MM.1S (cell line): ENCODE data around the gene DPP10.

Source experiments
- DNase-seq: peaks from one replicate; pipeline ENCODE4 v3.0.0-alpha.2; 2015
- H2AFZ ChIP-seq: fragments of 300-600 bp; sonication (generic); 2 replicates; pipeline ENCODE4 v1.6.0; 2016; ENCODE audit warnings: antibody characterized with exemption, low read length
- H3F3A ChIP-seq: fragments of 300-600 bp; sonication (generic); 2 replicates; pipeline ENCODE4 v1.6.1; 2016; ENCODE audit warnings: mild to moderate bottlenecking, antibody characterized with exemption, low read length, moderate library complexity, mixed read lengths; ENCODE audit not compliant: insufficient read depth
- H3K27ac ChIP-seq: fragments of 300-600 bp; sonication (generic); 2 replicates; pipeline ENCODE4 v1.5.1; 2016; ENCODE audit warnings: mild to moderate bottlenecking, low read length
- H3K27me3 ChIP-seq: fragments of 300-600 bp; sonication (generic); replicated peaks from 2 replicates; pipeline ENCODE4 v1.6.0; 2016; ENCODE audit warnings: low read length; ENCODE audit not compliant: insufficient read depth
- H3K36me3 ChIP-seq: fragments of 300-600 bp; sonication (generic); replicated peaks from 2 replicates; pipeline ENCODE4 v1.6.1; 2016; ENCODE audit warnings: mild to moderate bottlenecking, low read length, mixed read lengths; ENCODE audit not compliant: insufficient read depth
- H3K4me1 ChIP-seq: fragments of 300-600 bp; sonication (generic); 2 replicates; pipeline ENCODE4 v1.6.1; 2016; ENCODE audit warnings: low read length, mixed read lengths
- H3K4me2 ChIP-seq: fragments of 300-600 bp; sonication (generic); 2 replicates; pipeline ENCODE4 v1.6.0; 2016; ENCODE audit warnings: low read depth, low read length
- H3K4me3 ChIP-seq: fragments of 300-600 bp; sonication (generic); 2 replicates; pipeline ENCODE4 v1.5.1; 2016; ENCODE audit warnings: low read length, mixed read lengths
- H3K79me2 ChIP-seq: fragments of 300-600 bp; sonication (generic); 2 replicates; pipeline ENCODE4 v1.6.1; 2016; ENCODE audit warnings: mixed run types, low read length, mixed read lengths
- H3K9ac ChIP-seq: fragments of 300-600 bp; sonication (generic); 2 replicates; pipeline ENCODE4 v1.6.1; 2016; ENCODE audit warnings: low read length, mixed read lengths
- H3K9me2 ChIP-seq: fragments of 300-600 bp; sonication (generic); replicated peaks from 2 replicates; pipeline ENCODE4 v1.6.1; 2016; ENCODE audit warnings: mild to moderate bottlenecking, low read length, mixed read lengths; ENCODE audit not compliant: insufficient read depth
- H3K9me3 ChIP-seq: fragments of 300-600 bp; sonication (generic); replicated peaks from 2 replicates; pipeline ENCODE4 v1.6.1; 2016; ENCODE audit warnings: mild to moderate bottlenecking, low read length, mixed read lengths; ENCODE audit not compliant: insufficient read depth
- H4K20me1 ChIP-seq: fragments of 300-600 bp; sonication (generic); 2 replicates; pipeline ENCODE4 v1.6.1; 2016; ENCODE audit warnings: mild to moderate bottlenecking, low read length, moderate library complexity, mixed read lengths; ENCODE audit not compliant: insufficient read depth
- CTCF ChIP-seq: fragments of 300-600 bp; sonication (generic); IDR thresholded peaks from 2 replicates; pipeline ENCODE4 v1.5.1; 2016; ENCODE audit warnings: antibody characterized with exemption, low read length, mixed read lengths
- EZH2 ChIP-seq: fragments of 300-600 bp; sonication (generic); optimal IDR thresholded peaks from 2 replicates; pipeline ENCODE3; 2017; ENCODE audit warnings: low read depth, mild to moderate bottlenecking, antibody characterized with exemption, low read length, mixed read lengths
- EZH2phosphoT487 ChIP-seq: fragments of 300-600 bp; sonication (generic); IDR thresholded peaks from 2 replicates; pipeline ENCODE4 v1.6.1; 2018; ENCODE audit warnings: antibody characterized with exemption, low read length

Gene DPP10

GRCh38 chr2:115543461-115543860, 1101.0 kb downstream of the DPP10 start:
- H3K36me3 ChIP-seq, result no peaks in the 10 kb centered on the region
- no peaks in the 10 kb centered on the region for H3F3A ChIP-seq
- no peak overlapping the region for H3K9ac ChIP-seq
- H4K20me1 ChIP-seq, result no peaks in the 10 kb centered on the region
- H3K4me1 ChIP-seq, result no peaks in the 10 kb centered on the region
- H3K27me3 ChIP-seq, result no peaks in the 10 kb centered on the region
- no peaks in the 10 kb centered on the region for H3K9me2 ChIP-seq
- H2AFZ ChIP-seq, result no peak overlapping the region
- TF ChIP-seq EZH2phosphoT487 (no peak), CTCF (no peak), EZH2 (no peak)
- H3K9me3 ChIP-seq, result no peaks in the 10 kb centered on the region
- no peak overlapping the region for H3K4me3 ChIP-seq
- no peak for DNase-seq
- H3K4me2 ChIP-seq, result no peak overlapping the region
- no peak overlapping the region for H3K27ac ChIP-seq
- no peaks in the 10 kb centered on the region for H3K79me2 ChIP-seq

- H3K4me2 ChIP-seq, result no peak overlapping the region
- H3K27me3 ChIP-seq, result no peaks in the 10 kb centered on the region
- no peak for DNase-seq
Measured at GRCh38 chr2:115549611-115550130, 1107.2 kb downstream of the DPP10 start.

GRCh38 chr2:115552726-115553125, 1110.3 kb downstream of the DPP10 start:
- no peak overlapping the region for H3K27ac ChIP-seq
- H3F3A ChIP-seq, result no peaks in the 10 kb centered on the region
- H3K4me2 ChIP-seq, result no peak overlapping the region
- H3K9me2 ChIP-seq, result no peaks in the 10 kb centered on the region
- no peaks in the 10 kb centered on the region for H3K4me1 ChIP-seq
- H3K27me3 ChIP-seq, result no peaks in the 10 kb centered on the region
- H4K20me1 ChIP-seq, result no peaks in the 10 kb centered on the region
- TF ChIP-seq CTCF (no peak), EZH2phosphoT487 (no peak), EZH2 (no peak)
- H3K4me3 ChIP-seq, result no peak overlapping the region
- no peaks in the 10 kb centered on the region for H3K9me3 ChIP-seq
- no peaks in the 10 kb centered on the region for H3K36me3 ChIP-seq
- DNase-seq, result no peak
- H2AFZ ChIP-seq, result no peak overlapping the region
- no peaks in the 10 kb centered on the region for H3K79me2 ChIP-seq
- H3K9ac ChIP-seq, result no peak overlapping the region

More at GRCh38 chr2:115549611-115550130, 1107.2 kb downstream of the DPP10 start:
- Histone ChIP-seq H3K4me3 (no peak overlapping the region), H3K36me3 (no peaks in the 10 kb centered on the region), H3F3A (no peaks in the 10 kb centered on the region), H3K27ac (no peak overlapping the region), H3K4me1 (no peaks in the 10 kb centered on the region), H2AFZ (no peak overlapping the region), H3K79me2 (no peaks in the 10 kb centered on the region), H3K9ac (no peak overlapping the region), H3K9me2 (no peaks in the 10 kb centered on the region), H3K9me3 (no peaks in the 10 kb centered on the region), H4K20me1 (no peaks in the 10 kb centered on the region)
- TF ChIP-seq EZH2, result no peak
- TF ChIP-seq CTCF, result no peak
- no peak for TF ChIP-seq EZH2phosphoT487
